Measurements from ENCODE around the gene NT5C2. TPM values are rescaled to one million over a fixed set of nuclear protein-coding genes. Genes with fewer than 3 reads are reported as not detected.
"Not testable (repeated sequence)": the region's sequence is repeated elsewhere in the genome, so short reads cannot be mapped to it uniquely, and the experiment has no call there.

The NT5C2 gene
- total RNA-seq, 1 experiment from 2014 or later = 74.6 TPM

GRCh38 chr10:103227416-103227815 is 34.3 kb upstream of the NT5C2 start:
- H3K9me3 ChIP-seq (ENCODE audit: low read length) = no peaks in the 10 kb centered on the region
- no peaks in the 10 kb centered on the region for H3K36me3 ChIP-seq (ENCODE audit: low read depth, low read length)
- H3K4me1 ChIP-seq (ENCODE audit: insufficient read depth, low read length) = peaks cover 43% of the 10 kb centered on the region
- H4K20me1 ChIP-seq (ENCODE audit: low read length) = no peaks in the 10 kb centered on the region
- H3K4me2 ChIP-seq (ENCODE audit: low read length) = peak overlapping the region; percentile 33; the same call in 1 of the 2 replicates
- TF ChIP-seq CTCF (conservative IDR thresholded peaks at IDR 0.05; ENCODE audit: low read depth, low read length) (no peak), EZH2 (IDR thresholded peaks at IDR 0.05; ENCODE audit: low read length, unreplicated experiment) (no peak), EZH2phosphoT487 (IDR thresholded peaks at IDR 0.05; ENCODE audit: borderline replicate concordance, low read length) (no peak)
- H3K9me2 ChIP-seq (replicated peaks; ENCODE audit: low read length) = no peaks in the 10 kb centered on the region
- H3K79me2 ChIP-seq (ENCODE audit: low read length) = no peaks in the 10 kb centered on the region
- POLR2A ChIA-PET (ENCODE audit: unreplicated experiment) = interaction anchor here (0.6 to 0.9 kb wide), 2 partner anchors 13 to 118 kb away, joined by 5 to 9 read pairs; no protein-coding TSS in a partner anchor
- peaks cover 5% of the 10 kb centered on the region for H3F3A ChIP-seq (ENCODE audit: low read length, unreplicated experiment)
- no peak for ATAC-seq
- H3K9ac ChIP-seq (ENCODE audit: low read length) = no peak overlapping the region
- BruUV-seq (replicated peaks) = no TSS peak
- H3K27ac ChIP-seq (ENCODE audit: low read length) = peak overlapping the region; percentile 26
- no peak overlapping the region for H3K4me3 ChIP-seq (ENCODE audit: low read length)
- CTCF ChIA-PET = no interaction called here
- H2AFZ ChIP-seq (ENCODE audit: low read length) = no peak overlapping the region
- DNase-seq = peak; percentile 66
- intact Hi-C loops (cut with micrococcal nuclease) = no loop called here
- H3K27me3 ChIP-seq (ENCODE audit: low read length) = no peaks in the 10 kb centered on the region

GRCh38 chr10:103225939-103226338 is 32.9 kb upstream of the NT5C2 start:
- H3K36me3 ChIP-seq (ENCODE audit: low read depth, low read length) = no peaks in the 10 kb centered on the region
- no peak overlapping the region for H2AFZ ChIP-seq (ENCODE audit: low read length)
- intact Hi-C loops (cut with micrococcal nuclease) = no loop called here
- no peak overlapping the region for H3K9ac ChIP-seq (ENCODE audit: low read length)
- no peak overlapping the region for H3K27ac ChIP-seq (ENCODE audit: low read length)
- H3K79me2 ChIP-seq (ENCODE audit: low read length) = no peaks in the 10 kb centered on the region
- H3K27me3 ChIP-seq (ENCODE audit: low read length) = no peaks in the 10 kb centered on the region
- no peak overlapping the region for H3K4me2 ChIP-seq (ENCODE audit: low read length)
- H3K9me2 ChIP-seq (replicated peaks; ENCODE audit: low read length) = no peaks in the 10 kb centered on the region
- no peaks in the 10 kb centered on the region for H3K9me3 ChIP-seq (ENCODE audit: low read length)
- H3K4me1 ChIP-seq (ENCODE audit: insufficient read depth, low read length) = peaks cover 29% of the 10 kb centered on the region
- no peaks in the 10 kb centered on the region for H4K20me1 ChIP-seq (ENCODE audit: low read length)
- H3F3A ChIP-seq (ENCODE audit: low read length, unreplicated experiment) = peaks cover 4% of the 10 kb centered on the region
- TF ChIP-seq EZH2phosphoT487 (IDR thresholded peaks at IDR 0.05; ENCODE audit: borderline replicate concordance, low read length) = no peak
- no peak for TF ChIP-seq CTCF (conservative IDR thresholded peaks at IDR 0.05; ENCODE audit: low read depth, low read length)
- TF ChIP-seq EZH2 (IDR thresholded peaks at IDR 0.05; ENCODE audit: low read length, unreplicated experiment) = no peak
- ChIA-PET POLR2A (ENCODE audit: unreplicated experiment) (no interaction called here), CTCF (interaction anchor here (0.6 kb wide), 1 partner anchor 261 kb away, joined by 6 read pairs; no protein-coding TSS in a partner anchor)
- BruUV-seq (replicated peaks) = no TSS peak
- H3K4me3 ChIP-seq (ENCODE audit: low read length) = no peak overlapping the region
- DNase-seq (no peak), ATAC-seq (no peak)

- CTCF ChIA-PET; intact Hi-C loops (cut with micrococcal nuclease); BruUV-seq (replicated peaks); H3K79me2 ChIP-seq (ENCODE audit: low read length); DNase-seq; H3K36me3 ChIP-seq (ENCODE audit: low read depth, low read length); H2AFZ ChIP-seq (ENCODE audit: low read length); H3K4me3 ChIP-seq (ENCODE audit: low read length); H3K27me3 ChIP-seq (ENCODE audit: low read length); H3K9ac ChIP-seq (ENCODE audit: low read length); H4K20me1 ChIP-seq (ENCODE audit: low read length); H3K27ac ChIP-seq (ENCODE audit: low read length); H3K9me2 ChIP-seq (replicated peaks; ENCODE audit: low read length); H3F3A ChIP-seq (ENCODE audit: low read length, unreplicated experiment); H3K9me3 ChIP-seq (ENCODE audit: low read length); POLR2A ChIA-PET (ENCODE audit: unreplicated experiment); ATAC-seq; H3K4me2 ChIP-seq (ENCODE audit: low read length): not testable (repeated sequence)
- H3K4me1 ChIP-seq (ENCODE audit: insufficient read depth, low read length) = peaks cover 18% of the 10 kb centered on the region
Measured at GRCh38 chr10:103224721-103225120, 31.6 kb upstream of the NT5C2 start.

Data from PC-3 (cell line).